ENCODE measurements around the gene LRRC61. TPM values are rescaled to one million over a fixed set of nuclear protein-coding genes. Genes with fewer than 3 reads are reported as not detected.

LRRC61 gene
- total and polyA plus RNA-seq, 2 of the 13 experiments (the other 11 are each of a cell fraction or from before 2014, with no cell fraction given), result 33.0 to 34.8 TPM

DNA sequence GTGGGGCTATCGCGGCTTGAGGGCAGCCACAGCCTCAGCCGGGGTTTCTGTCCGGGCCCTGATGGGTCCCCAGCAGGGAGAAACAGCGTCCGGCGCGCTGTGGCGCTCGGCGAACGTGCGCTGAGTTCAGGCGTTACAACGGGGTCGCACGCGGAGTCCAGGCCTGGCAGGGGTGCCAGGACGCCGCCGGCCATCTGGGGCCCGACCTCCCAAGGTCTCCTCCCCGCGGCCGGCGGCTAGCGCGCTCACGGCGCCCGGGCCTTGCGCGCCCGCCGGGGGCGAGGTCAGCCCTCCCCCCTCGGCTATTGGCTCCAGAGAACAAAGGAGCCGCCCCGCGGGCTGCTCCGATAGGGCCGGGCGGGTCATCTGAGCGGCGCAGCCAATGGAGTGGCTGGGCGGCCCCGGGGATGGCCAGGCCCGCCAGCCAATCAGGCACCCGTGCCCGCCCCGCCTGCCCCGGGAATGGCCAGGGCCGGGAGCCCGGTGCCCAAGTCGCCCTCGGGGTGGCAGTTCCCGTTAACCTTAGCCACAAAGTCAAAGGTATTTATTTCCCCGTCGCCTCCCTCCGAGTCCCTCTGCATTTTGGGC is 55.8 kb downstream of the LRRC61 start, which contains the start of gene ZNF775:
Gene ZNF775 (plus strand): TSS at position 478 of the 588 bp plus-strand sequence. CDS start 9,141 bp downstream, outside the sequence.
- peaks cover 35% of the 10 kb centered on the region for H3K79me2 ChIP-seq (ENCODE audit: insufficient read depth, low read length)
- TF ChIP-seq ZNF546 (CRISPR knock-in tag; conservative IDR thresholded peaks at IDR 0.05) (peak; percentile 26; the same call in 1 of the 2 replicates), ZNF761 (CRISPR knock-in tag; conservative IDR thresholded peaks at IDR 0.05) (0 out of 2 replicates have a peak, but pooled peaks have one; percentile 12), YEATS4 (CRISPR knock-in tag; IDR thresholded peaks at IDR 0.05; ENCODE audit: borderline replicate concordance) (peak; percentile 32; the same call in 1 of the 2 replicates), PHF21A (CRISPR knock-in tag; IDR thresholded peaks at IDR 0.05) (peak; percentile 43), ZNF780A (CRISPR knock-in tag; IDR thresholded peaks at IDR 0.05) (no peak), ZNF33A (CRISPR knock-in tag; IDR thresholded peaks at IDR 0.05; ENCODE audit: borderline replicate concordance) (0 out of 2 replicates have a peak, but pooled peaks have one; percentile 9), ZBTB38 (CRISPR knock-in tag; IDR thresholded peaks at IDR 0.05) (0 out of 2 replicates have a peak, but pooled peaks have one; percentile 25), KAT8 (CRISPR knock-in tag; IDR thresholded peaks at IDR 0.05) (peak; percentile 49; the same call in 1 of the 2 replicates), ZNF274 (CRISPR knock-in tag; IDR thresholded peaks at IDR 0.05) (no peak), FOXA3 (CRISPR knock-in tag; IDR thresholded peaks at IDR 0.05) (0 out of 2 replicates have a peak, but pooled peaks have one; percentile 11), RAD51 (IDR thresholded peaks at IDR 0.05; ENCODE audit: borderline replicate concordance) (peak; percentile 18; the same call in 1 of the 2 replicates)
- TF ChIP-seq, protein P1, sequence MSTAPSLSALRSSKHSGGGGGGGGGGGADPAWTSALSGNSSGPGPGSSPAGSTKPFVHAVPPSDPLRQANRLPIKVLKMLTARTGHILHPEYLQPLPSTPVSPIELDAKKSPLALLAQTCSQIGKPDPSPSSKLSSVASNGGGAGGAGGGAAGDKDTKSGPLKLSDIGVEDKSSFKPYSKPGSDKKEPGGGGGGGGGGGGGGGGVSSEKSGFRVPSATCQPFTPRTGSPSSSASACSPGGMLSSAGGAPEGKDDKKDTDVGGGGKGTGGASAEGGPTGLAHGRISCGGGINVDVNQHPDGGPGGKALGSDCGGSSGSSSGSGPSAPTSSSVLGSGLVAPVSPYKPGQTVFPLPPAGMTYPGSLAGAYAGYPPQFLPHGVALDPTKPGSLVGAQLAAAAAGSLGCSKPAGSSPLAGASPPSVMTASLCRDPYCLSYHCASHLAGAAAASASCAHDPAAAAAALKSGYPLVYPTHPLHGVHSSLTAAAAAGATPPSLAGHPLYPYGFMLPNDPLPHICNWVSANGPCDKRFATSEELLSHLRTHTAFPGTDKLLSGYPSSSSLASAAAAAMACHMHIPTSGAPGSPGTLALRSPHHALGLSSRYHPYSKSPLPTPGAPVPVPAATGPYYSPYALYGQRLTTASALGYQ (CRISPR knock-in tag; IDR thresholded peaks at IDR 0.05), result no peak
- TF ChIP-seq, protein P2, sequence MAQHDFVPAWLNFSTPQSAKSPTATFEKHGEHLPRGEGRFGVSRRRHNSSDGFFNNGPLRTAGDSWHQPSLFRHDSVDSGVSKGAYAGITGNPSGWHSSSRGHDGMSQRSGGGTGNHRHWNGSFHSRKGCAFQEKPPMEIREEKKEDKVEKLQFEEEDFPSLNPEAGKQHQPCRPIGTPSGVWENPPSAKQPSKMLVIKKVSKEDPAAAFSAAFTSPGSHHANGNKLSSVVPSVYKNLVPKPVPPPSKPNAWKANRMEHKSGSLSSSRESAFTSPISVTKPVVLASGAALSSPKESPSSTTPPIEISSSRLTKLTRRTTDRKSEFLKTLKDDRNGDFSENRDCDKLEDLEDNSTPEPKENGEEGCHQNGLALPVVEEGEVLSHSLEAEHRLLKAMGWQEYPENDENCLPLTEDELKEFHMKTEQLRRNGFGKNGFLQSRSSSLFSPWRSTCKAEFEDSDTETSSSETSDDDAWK (CRISPR knock-in tag; IDR thresholded peaks at IDR 0.05), result no peak
- TF ChIP-seq, protein P3, sequence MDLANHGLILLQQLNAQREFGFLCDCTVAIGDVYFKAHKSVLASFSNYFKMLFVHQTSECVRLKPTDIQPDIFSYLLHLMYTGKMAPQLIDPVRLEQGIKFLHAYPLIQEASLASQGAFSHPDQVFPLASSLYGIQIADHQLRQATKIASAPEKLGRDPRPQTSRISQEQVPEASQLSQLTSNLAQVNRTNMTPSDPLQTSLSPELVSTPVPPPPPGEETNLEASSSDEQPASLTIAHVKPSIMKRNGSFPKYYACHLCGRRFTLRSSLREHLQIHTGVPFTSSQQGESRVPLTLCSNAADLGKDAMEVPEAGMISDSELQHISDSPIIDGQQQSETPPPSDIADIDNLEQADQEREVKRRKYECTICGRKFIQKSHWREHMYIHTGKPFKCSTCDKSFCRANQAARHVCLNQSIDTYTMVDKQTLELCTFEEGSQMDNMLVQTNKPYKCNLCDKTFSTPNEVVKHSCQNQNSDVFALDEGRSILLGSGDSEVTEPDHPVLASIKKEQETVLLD (CRISPR knock-in tag; IDR thresholded peaks at IDR 0.05; ENCODE audit: low read depth), result peak; percentile 68; the same call in 1 of the 2 replicates
- TF ChIP-seq, protein P4, sequence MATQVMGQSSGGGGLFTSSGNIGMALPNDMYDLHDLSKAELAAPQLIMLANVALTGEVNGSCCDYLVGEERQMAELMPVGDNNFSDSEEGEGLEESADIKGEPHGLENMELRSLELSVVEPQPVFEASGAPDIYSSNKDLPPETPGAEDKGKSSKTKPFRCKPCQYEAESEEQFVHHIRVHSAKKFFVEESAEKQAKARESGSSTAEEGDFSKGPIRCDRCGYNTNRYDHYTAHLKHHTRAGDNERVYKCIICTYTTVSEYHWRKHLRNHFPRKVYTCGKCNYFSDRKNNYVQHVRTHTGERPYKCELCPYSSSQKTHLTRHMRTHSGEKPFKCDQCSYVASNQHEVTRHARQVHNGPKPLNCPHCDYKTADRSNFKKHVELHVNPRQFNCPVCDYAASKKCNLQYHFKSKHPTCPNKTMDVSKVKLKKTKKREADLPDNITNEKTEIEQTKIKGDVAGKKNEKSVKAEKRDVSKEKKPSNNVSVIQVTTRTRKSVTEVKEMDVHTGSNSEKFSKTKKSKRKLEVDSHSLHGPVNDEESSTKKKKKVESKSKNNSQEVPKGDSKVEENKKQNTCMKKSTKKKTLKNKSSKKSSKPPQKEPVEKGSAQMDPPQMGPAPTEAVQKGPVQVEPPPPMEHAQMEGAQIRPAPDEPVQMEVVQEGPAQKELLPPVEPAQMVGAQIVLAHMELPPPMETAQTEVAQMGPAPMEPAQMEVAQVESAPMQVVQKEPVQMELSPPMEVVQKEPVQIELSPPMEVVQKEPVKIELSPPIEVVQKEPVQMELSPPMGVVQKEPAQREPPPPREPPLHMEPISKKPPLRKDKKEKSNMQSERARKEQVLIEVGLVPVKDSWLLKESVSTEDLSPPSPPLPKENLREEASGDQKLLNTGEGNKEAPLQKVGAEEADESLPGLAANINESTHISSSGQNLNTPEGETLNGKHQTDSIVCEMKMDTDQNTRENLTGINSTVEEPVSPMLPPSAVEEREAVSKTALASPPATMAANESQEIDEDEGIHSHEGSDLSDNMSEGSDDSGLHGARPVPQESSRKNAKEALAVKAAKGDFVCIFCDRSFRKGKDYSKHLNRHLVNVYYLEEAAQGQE (IDR thresholded peaks at IDR 0.05; ENCODE audit: borderline replicate concordance in 1 of 2, low read depth in 1 of 2, low read length in 2 of 2), result 0 out of 4 replicates have a peak, but pooled peaks of 1 of the 2 experiments have one; percentile 16

More for the DNA sequence above, 55.8 kb downstream of the LRRC61 start, which contains the start of gene ZNF775:
- Histone ChIP-seq H3K27me3 (ENCODE audit: control insufficient read depth in 1 of 2, insufficient read depth in 2 of 2, low read length in 2 of 2) (no peaks in the 10 kb centered on the region), H4K20me1 (ENCODE audit: insufficient read depth, low read length) (peaks cover 3% of the 10 kb centered on the region; the same call in 1 of the 2 replicates), H3K4me1 (ENCODE audit: insufficient read depth, low read length) (peaks cover 84% of the 10 kb centered on the region), H3K4me3 (replicated peaks in 1 of 3; ENCODE audit: insufficient read depth in 1 of 3, low read depth in 2 of 3, low read length in 3 of 3) (peak within 1 kb of the TSS; percentile 88 to 92 (median 92)), H3K4me2 (ENCODE audit: low read depth, low read length) (peak within 1 kb of the TSS; percentile 97), H2AFZ (ENCODE audit: low read length) (no peak within 1 kb of the TSS), H3K27ac (ENCODE audit: extremely low read length, insufficient read depth, low read length) (peak within 1 kb of the TSS; percentile 97), H3K9ac (ENCODE audit: insufficient read depth, low read depth, low read length) (peak within 1 kb of the TSS; percentile 99), H3K36me3 (replicated peaks in 1 of 2; ENCODE audit: control insufficient read depth in 1 of 2, insufficient read depth in 2 of 2, low read length in 2 of 2) (0 out of 5 replicates have a peak, but pooled peaks cover 0 to 1% of the 10 kb centered on the region in 2 experiments), H3K9me3 (ENCODE audit: low read length) (no peaks in the 10 kb centered on the region)
- POLR2A ChIA-PET, result interaction anchor here (1.2 to 4.7 kb wide), 12 partner anchors 8 to 56 kb away, joined by 3 to 107 read pairs (median 6); partner anchors contain the start of genes ACTR3C, LRRC61, RARRES2 and REPIN1
- FAIRE-seq (peak; percentile 34), DNase-seq (ENCODE audit: low spot score) (peak; percentile 90), ATAC-seq (peak; percentile 83)
- no TSS peak for BruUV-seq (replicated peaks)
- intact Hi-C loops (cut with micrococcal nuclease; ENCODE audit: unreplicated experiment) (no loop called here), in situ Hi-C loops (cut with HindIII; ENCODE audit: extremely low pct_ligation_motif_present, low pct_unique_long_range_greater_than_20kb) (no loop called here)
- CTCF ChIA-PET (ENCODE audit: low intra/inter-chr PET ratio, low total read pairs), result interaction anchor here (0.8 to 2.3 kb wide), 2 partner anchors 9 to 23 kb away, joined by 3 to 8 read pairs; no protein-coding TSS in a partner anchor
- 0% methylated on average over 2 of the region's 60 CpGs for WGBS (ENCODE audit: low lambda C conversion rate)

Measured in HepG2 (cell line).